IPS DF 6.9 (cell line): Measurements from ENCODE around the gene NRXN3.
A peak's percentile ranks its signal among the peaks of the same experiment; 100 is the strongest.

ENCODE experiments used
- DNase-seq: peaks from one replicate; pipeline ENCODE4 v3.0.0-alpha.2; 2013; ENCODE audit warnings: low read depth, low spot score
- H3K27ac ChIP-seq: one replicate; pipeline ENCODE4 v1.5.1; 2013; ENCODE audit warnings: low read length, control low read depth
- H3K27me3 ChIP-seq: 2 replicates; pipeline ENCODE4 v1.6.1; 2013; ENCODE audit warnings: mild to moderate bottlenecking, low read length; ENCODE audit not compliant: control insufficient read depth, insufficient read depth
- H3K36me3 ChIP-seq: 2 replicates; pipeline ENCODE4 v1.6.1; 2013; ENCODE audit warnings: low read length; ENCODE audit not compliant: control insufficient read depth, insufficient read depth
- H3K4me1 ChIP-seq: 2 replicates; pipeline ENCODE4 v1.6.1; 2013; ENCODE audit warnings: low read length; ENCODE audit not compliant: control insufficient read depth, insufficient read depth
- H3K4me3 ChIP-seq: 2 replicates; pipeline ENCODE4 v1.5.1; 2013; ENCODE audit warnings: mild to moderate bottlenecking, low read length
- H3K9me3 ChIP-seq: 2 replicates; pipeline ENCODE4 v1.6.1; 2013; ENCODE audit warnings: low read length, inconsistent platforms; ENCODE audit not compliant: control insufficient read depth, insufficient read depth
- WGBS: extraction: QIAGEN DNeasy Blood & Tissue Kit; methylation state at CpG from one replicate; pipeline ENCODE4 v1.1.7; 2013; ENCODE audit warnings: mixed read lengths, missing lambda C conversion rate; ENCODE audit not compliant: insufficient read length, insufficient coverage; 5-methylcytosine and 5-hydroxymethylcytosine counted together

Gene NRXN3

DNA sequence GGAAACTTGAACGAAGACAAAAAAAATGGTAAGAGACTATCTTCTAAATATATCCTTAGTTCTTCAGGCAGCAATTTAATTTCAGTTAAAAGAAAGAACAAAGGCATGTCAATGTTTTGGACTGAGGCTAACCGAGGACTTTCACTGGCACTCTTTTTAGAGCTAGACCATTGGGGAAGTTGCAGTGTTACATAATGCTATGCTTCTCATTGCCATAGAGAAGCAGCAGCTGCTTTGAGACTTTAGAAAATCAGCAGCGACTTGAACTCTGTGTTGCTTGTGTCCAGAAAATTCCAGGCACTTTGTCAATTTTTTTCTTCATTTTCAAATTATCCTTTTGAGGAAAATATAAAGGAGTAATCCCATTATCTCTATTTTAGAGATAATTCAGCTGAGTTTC is 964.2 kb downstream of the NRXN3 start:
- Histone ChIP-seq H3K4me1 (no peaks in the 10 kb centered on the region), H3K9me3 (no peaks in the 10 kb centered on the region), H3K27me3 (no peaks in the 10 kb centered on the region), H3K27ac (no peak overlapping the region), H3K4me3 (no peak overlapping the region), H3K36me3 (no peaks in the 10 kb centered on the region)
- no CpG with 5 or more reads among the region's 3 CpGs for WGBS
- no peak for DNase-seq

DNA sequence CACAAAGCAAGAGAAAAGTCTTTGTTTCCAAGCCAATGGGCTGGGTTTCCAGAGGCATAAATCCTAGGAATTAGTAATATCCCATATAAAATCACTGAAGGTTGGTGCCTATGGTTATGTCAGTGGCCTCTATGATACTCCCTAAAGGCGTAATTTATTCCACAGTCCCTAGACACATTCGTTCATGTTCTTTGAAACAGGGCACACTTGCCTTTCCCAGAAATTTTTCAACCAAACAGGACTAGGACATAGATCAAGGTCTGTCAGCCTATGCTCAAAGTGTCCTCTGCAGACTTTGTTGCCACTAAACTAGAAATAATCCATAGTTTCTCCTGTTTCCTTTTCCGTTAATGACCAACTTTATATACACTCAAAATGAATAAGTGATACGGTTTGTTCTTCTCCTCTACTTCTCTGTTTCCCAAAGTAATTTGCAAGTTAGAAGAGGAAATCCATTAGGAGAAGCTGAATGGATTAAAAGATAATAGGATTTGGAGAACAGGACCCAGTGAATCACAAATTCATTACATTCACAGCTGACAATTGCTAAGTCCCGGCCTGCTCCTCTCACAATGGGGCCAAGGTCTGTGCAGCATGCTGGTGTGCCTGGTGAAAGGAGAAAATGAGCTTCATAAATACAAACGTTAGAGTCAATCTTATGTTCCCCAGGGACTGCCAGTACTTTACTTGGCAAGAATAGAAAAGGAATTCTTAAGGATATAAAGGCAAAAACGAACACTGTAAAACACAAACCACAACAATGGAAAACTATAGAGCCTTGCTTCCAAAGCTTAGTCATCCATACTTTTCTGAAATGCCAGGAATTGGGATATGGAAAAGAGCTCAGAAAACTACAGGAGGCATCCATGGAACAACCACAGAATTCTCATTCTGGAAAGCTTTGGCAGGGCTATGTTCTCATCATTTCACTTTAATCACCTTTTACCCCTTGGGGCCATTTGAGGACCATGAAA is 966.2 kb downstream of the NRXN3 start:
- DNase-seq: no peak
- Histone ChIP-seq H3K9me3 (no peaks in the 10 kb centered on the region), H3K4me1 (no peaks in the 10 kb centered on the region), H3K27me3 (no peaks in the 10 kb centered on the region), H3K36me3 (no peaks in the 10 kb centered on the region), H3K27ac (no peak overlapping the region), H3K4me3 (no peak overlapping the region)
- WGBS: no CpG with 5 or more reads among the region's 7 CpGs

DNA sequence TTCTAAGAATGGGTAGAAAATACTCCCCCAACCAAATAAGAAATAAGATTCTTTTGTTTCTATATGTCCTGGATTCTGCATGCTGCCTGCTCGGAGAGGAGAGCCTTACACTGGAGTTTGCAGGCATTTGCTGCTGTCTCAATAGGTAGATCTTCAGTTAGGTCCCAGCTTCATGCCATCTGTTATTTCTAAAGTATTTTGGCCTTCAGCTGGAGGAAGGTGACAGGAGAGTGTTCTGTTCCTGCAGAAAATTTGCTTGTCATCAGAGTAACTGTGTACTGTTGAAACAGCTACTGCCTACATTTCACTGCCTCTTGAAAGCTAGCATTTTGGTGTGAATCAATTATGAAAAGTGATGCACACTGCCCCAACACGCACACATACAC is 966.9 kb downstream of the NRXN3 start:
- Histone ChIP-seq H3K4me1 (no peaks in the 10 kb centered on the region), H3K36me3 (no peaks in the 10 kb centered on the region), H3K27me3 (no peaks in the 10 kb centered on the region), H3K4me3 (no peak overlapping the region), H3K27ac (no peak overlapping the region), H3K9me3 (no peaks in the 10 kb centered on the region)
- WGBS: no CpG with 5 or more reads among the region's 2 CpGs
- DNase-seq: no peak

DNA sequence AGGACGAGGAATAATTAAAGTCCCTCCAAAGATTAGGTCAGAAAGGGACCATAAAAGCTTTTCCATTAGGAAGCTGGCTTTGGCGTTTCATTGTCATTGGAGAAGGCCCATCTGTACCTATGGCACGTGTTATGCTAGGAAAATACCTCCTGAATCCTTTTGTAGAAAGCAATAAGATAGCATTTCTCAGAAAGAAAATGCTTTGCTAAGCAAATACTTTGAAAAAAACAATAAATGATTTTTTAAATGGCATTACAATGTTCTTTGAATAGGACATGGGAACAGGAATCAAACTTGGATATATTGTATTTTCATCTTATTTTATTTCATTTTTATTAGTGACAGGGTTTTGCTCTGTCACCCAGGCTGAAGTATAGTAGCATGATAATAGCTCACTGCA is 967.7 kb downstream of the NRXN3 start:
- Histone ChIP-seq H3K4me1 (no peaks in the 10 kb centered on the region), H3K27me3 (no peaks in the 10 kb centered on the region), H3K9me3 (no peaks in the 10 kb centered on the region), H3K27ac (no peak overlapping the region), H3K4me3 (no peak overlapping the region), H3K36me3 (no peaks in the 10 kb centered on the region)
- no CpG with 5 or more reads among the region's 3 CpGs for WGBS
- no peak for DNase-seq

DNA sequence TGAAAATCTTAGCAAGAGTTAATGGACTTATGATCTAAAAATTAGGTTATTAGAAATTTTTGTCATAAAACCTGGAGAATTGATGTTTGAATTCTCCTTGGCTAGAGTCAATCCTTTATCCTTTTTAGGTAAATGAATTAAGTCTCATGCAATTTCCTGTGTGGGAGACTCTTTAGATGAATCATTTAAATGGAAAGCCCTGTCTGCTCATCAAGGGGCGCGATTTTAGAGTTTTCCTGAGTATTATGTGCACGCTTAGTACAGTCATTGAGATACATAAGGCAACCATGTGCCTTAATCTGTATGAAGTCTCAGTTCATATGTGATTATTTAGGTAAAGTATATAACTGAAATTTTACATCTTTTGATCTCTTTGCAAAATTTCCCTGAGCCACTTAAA is 974.7 kb downstream of the NRXN3 start:
- Histone ChIP-seq H3K4me3 (no peak overlapping the region), H3K27ac (no peak overlapping the region), H3K9me3 (no peaks in the 10 kb centered on the region), H3K27me3 (no peaks in the 10 kb centered on the region), H3K36me3 (no peaks in the 10 kb centered on the region), H3K4me1 (no peaks in the 10 kb centered on the region)
- no peak for DNase-seq
- no CpG with 5 or more reads among the region's 3 CpGs for WGBS

DNA sequence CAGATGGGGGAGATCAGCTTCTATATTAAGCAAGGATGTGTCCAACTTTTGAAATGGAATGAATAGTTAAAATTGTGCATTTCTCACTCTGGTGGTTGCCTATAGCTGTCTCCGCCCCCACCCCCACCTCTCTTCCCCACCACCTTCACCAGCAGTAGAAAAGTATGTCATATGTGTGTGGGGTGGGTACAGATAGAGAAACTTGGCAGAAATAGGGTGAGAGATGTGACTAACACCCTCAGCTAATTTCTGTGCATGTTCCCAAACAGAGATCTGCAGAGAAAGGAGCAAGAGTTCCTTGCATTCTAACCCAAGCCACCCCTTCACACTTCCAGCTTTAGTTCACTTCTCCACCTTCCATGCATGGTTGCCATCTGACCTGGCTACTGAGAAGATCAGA is 980.1 kb downstream of the NRXN3 start:
- WGBS: no CpG with 5 or more reads among the region's 1 CpG
- no peaks in the 10 kb centered on the region for H3K27me3 ChIP-seq
- H3K9me3 ChIP-seq: no peaks in the 10 kb centered on the region
- H3K4me1 ChIP-seq: no peaks in the 10 kb centered on the region
- H3K27ac ChIP-seq: no peak overlapping the region
- no peak for DNase-seq
- H3K36me3 ChIP-seq: no peaks in the 10 kb centered on the region
- no peak overlapping the region for H3K4me3 ChIP-seq

DNA sequence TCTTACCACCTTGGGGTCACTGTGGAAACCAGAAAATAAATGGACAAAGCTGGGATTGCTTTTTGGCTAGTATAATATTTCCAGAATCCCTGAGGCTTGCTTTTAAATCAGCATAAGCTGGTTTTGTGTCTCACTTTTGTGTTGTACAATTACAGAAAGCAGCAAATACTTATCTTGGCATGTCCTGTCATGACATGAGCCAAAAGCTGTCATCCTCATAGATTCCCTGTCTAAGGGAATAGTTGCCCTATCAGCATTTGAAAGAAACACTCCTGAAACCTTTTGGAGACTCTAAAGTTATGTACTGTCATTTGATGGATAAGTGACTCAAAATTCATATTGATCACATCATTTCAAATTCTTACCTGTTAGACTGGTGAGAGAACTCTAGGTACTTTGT is 987.2 kb downstream of the NRXN3 start:
- Histone ChIP-seq H3K27ac (no peak overlapping the region), H3K27me3 (no peaks in the 10 kb centered on the region), H3K36me3 (no peaks in the 10 kb centered on the region), H3K4me1 (no peaks in the 10 kb centered on the region), H3K9me3 (no peaks in the 10 kb centered on the region), H3K4me3 (no peak overlapping the region)
- DNase-seq: no peak

DNA sequence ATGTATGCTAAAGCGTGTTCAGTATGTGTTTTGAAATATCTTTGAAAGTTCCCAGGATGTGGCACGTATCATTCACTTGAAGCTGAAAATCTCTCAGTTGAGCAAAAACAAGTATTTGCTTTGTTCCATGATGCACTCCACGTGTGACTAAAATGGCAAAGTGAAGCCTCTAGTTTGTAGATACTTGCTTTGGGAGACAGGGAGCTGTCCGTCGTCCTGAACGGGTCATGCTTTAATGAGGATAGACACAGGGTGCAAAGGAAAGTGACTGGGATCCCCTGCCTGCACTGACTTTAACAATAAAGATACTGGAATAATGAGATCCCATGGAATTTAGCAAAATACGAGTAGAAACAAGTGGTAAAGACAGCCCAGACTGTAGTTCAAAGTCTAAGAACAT is 991.4 kb downstream of the NRXN3 start:
- H3K9me3 ChIP-seq: no peaks in the 10 kb centered on the region
- no peak overlapping the region for H3K4me3 ChIP-seq
- H3K4me1 ChIP-seq: no peaks in the 10 kb centered on the region
- no peaks in the 10 kb centered on the region for H3K36me3 ChIP-seq
- DNase-seq: peak; percentile 31
- no peaks in the 10 kb centered on the region for H3K27me3 ChIP-seq
- H3K27ac ChIP-seq: no peak overlapping the region
- no CpG with 5 or more reads among the region's 7 CpGs for WGBS

DNA sequence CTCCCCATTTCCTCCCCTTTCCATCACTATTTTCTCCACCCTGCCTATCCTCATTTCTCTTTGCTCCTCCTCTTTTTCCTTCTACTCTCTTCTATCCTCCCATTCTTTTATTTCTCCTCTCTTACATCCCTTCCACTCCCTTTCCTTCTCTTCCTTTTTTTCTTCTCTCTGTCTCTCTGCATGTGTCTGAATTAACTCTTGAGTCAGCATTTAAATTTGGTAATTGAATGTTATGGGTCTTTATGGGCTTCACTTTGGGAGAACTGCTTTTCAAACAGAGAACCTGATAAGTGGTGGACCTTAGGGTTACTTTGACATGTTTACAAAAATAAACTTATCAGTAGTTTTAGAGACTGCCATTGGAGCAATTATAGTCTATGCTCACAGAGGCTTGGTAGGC is 992.7 kb downstream of the NRXN3 start:
- DNase-seq: no peak
- no peaks in the 10 kb centered on the region for H3K36me3 ChIP-seq
- no peaks in the 10 kb centered on the region for H3K4me1 ChIP-seq
- no peaks in the 10 kb centered on the region for H3K27me3 ChIP-seq
- no peaks in the 10 kb centered on the region for H3K9me3 ChIP-seq
- no peak overlapping the region for H3K4me3 ChIP-seq
- no peak overlapping the region for H3K27ac ChIP-seq

DNA sequence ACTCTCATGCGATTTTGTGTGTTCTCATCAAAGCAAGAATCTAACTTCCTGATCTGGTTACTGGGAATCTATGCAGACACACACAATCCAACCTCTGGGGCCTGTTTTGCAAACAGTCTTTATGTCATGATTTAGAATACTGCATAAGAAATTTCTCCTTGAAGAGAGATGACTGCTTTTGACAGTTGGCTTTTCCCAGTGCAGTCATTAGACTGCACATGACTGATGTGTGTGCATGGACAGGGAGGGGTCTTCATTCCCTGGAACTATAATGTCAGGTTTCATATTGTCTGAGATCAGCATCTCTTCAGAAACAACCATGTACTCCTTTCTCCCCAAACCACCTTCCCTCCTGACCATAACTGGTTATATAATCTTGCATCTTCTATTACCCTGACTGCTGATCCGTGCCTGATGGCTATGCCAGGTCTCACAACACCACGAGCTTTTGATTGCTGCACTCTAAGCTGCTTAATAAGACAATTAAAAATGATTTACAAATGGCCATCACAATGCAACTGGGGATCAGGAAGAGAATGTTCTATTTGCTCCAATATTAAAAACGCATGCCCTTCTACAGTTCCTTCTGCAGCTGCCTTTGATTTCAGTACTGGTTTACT is 995.4 kb downstream of the NRXN3 start:
- no peaks in the 10 kb centered on the region for H3K4me1 ChIP-seq
- H3K27me3 ChIP-seq: no peaks in the 10 kb centered on the region
- no peak overlapping the region for H3K27ac ChIP-seq
- no peaks in the 10 kb centered on the region for H3K9me3 ChIP-seq
- no CpG with 5 or more reads among the region's 4 CpGs for WGBS
- no peaks in the 10 kb centered on the region for H3K36me3 ChIP-seq
- no peak overlapping the region for H3K4me3 ChIP-seq
- DNase-seq: no peak

DNA sequence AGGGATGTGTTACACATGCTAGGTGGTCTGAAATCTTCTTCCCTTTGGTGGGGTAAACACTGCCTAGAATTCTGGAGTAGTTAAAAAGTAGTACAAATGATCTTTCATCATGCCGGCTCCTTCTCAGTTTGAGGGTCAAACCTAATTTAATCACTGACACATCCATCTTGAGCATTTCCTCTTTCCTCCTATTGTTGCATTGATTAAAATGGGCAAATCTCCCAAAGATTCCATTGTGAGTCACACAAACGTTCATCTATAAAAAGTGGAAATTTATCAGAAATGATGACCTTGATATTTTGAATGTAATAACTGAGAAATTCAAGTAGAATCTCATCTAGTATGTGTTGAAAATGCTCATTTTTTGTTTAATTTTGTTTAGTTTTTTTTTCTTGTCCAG is 996.0 kb downstream of the NRXN3 start:
- H3K9me3 ChIP-seq: no peaks in the 10 kb centered on the region
- DNase-seq: no peak
- H3K36me3 ChIP-seq: no peaks in the 10 kb centered on the region
- no peaks in the 10 kb centered on the region for H3K4me1 ChIP-seq
- H3K27ac ChIP-seq: no peak overlapping the region
- no peak overlapping the region for H3K4me3 ChIP-seq
- no CpG with 5 or more reads among the region's 2 CpGs for WGBS
- H3K27me3 ChIP-seq: no peaks in the 10 kb centered on the region
